SK-N-SH (cell line): Measurements from ENCODE around the gene DPF1. TPM values are rescaled to one million over a fixed set of nuclear protein-coding genes. Genes with fewer than 3 reads are reported as not detected.

Experiments
- CTCF ChIA-PET: fragments of 300-600, 350-600 bp; formaldehyde crosslinking; extraction: SDS; loops from one replicate; lab custom pipeline; 2021; lab: Yijun Ruan, JAX
- POLR2A ChIA-PET: fragments of 350-600 bp; sonication (Branson Sonifier 250); formaldehyde crosslinking; extraction: SDS; loops from one replicate; lab custom pipeline; 2020; ENCODE audit warnings: antibody characterized with exemption, inconsistent platforms; lab: Yijun Ruan, JAX
- DNase-seq: peaks from one replicate; pipeline ENCODE4 v3.0.0; 2012
- H2AFZ ChIP-seq: fragments of 200-600 bp; sonication (generic); 2 replicates; pipeline ENCODE4 v1.8.1; 2016; ENCODE audit warnings: antibody characterized with exemption, mild to moderate bottlenecking, low read depth
- H3F3A ChIP-seq: fragments of 200-600 bp; sonication (generic); replicated peaks from 2 replicates; pipeline ENCODE3; 2016; ENCODE audit warnings: antibody characterized with exemption, mild to moderate bottlenecking; ENCODE audit not compliant: insufficient read depth
- H3K27ac ChIP-seq, 2 experiments: fragments of 200-500 bp in 1 of 2; fragments of 200-600 bp in 1 of 2; sonication (Bioruptor generic) in 1 of 2; sonication (generic), shearing (Covaris generic) in 1 of 2; 2 replicates each; pipeline versions ENCODE4 v1.5.1 to v1.6.1; 2014 to 2016; ENCODE audit warnings: low read depth in 2 of 2, inconsistent platforms in 1 of 2, low read length in 1 of 2, mild to moderate bottlenecking in 1 of 2, mixed read lengths in 1 of 2
- H3K27me3 ChIP-seq: fragments of 200-600 bp; sonication (generic), shearing (Covaris generic); 2 replicates; pipeline ENCODE4 v1.6.1; 2016; ENCODE audit warnings: mixed run types; ENCODE audit not compliant: insufficient read depth
- H3K36me3 ChIP-seq, 2 experiments: fragments of 200-500 bp in 1 of 2; fragments of 200-600 bp in 1 of 2; sonication (Bioruptor generic) in 1 of 2; sonication (generic) in 1 of 2; replicated peaks in 1 of 2; 2 replicates each; pipeline versions ENCODE3 to v1.5.1; 2014 to 2016; ENCODE audit warnings: low read length in 1 of 2, mild to moderate bottlenecking in 1 of 2; ENCODE audit not compliant: insufficient read depth in 2 of 2, control insufficient read depth in 1 of 2
- H3K4me1 ChIP-seq, 2 experiments: fragments of 200-500 bp in 1 of 2; fragments of 200-600 bp in 1 of 2; sonication (Bioruptor generic) in 1 of 2; sonication (generic), shearing (Covaris generic) in 1 of 2; 2 replicates each; pipeline versions ENCODE4 v1.5.1 to v1.6.1; 2014 to 2016; ENCODE audit warnings: low read depth in 1 of 2, low read length in 1 of 2, mixed run types in 1 of 2; ENCODE audit not compliant: insufficient read depth in 2 of 2, control insufficient read depth in 1 of 2
- H3K4me2 ChIP-seq: fragments of 200-600 bp; sonication (generic), shearing (Covaris generic); 2 replicates; pipeline ENCODE4 v1.6.1; 2017; ENCODE audit warnings: mixed run types
- H3K4me3 ChIP-seq, 2 experiments: fragments of 200-500 bp in 1 of 2; fragments of 200-600 bp in 1 of 2; sonication (Bioruptor generic) in 1 of 2; sonication (generic), shearing (Covaris generic) in 1 of 2; 2 replicates each; pipeline versions ENCODE4 v1.5.1 to v1.8.1; 2014 to 2016; ENCODE audit warnings: low read depth in 2 of 2, inconsistent platforms in 1 of 2, low read length in 1 of 2, mild to moderate bottlenecking in 1 of 2, mixed read lengths in 1 of 2, moderate library complexity in 1 of 2
- H3K79me2 ChIP-seq: fragments of 200-600 bp; sonication (generic); 2 replicates; pipeline ENCODE4 v1.8.1; 2017; ENCODE audit warnings: mild to moderate bottlenecking; ENCODE audit not compliant: insufficient read depth
- H3K9ac ChIP-seq: fragments of 200-600 bp; sonication (generic); 2 replicates; pipeline ENCODE4 v1.6.1; 2017; ENCODE audit warnings: mixed run types
- H3K9me2 ChIP-seq: fragments of 200-600 bp; sonication (generic); 2 replicates; pipeline ENCODE4 v1.6.1; 2017; ENCODE audit warnings: mixed run types
- H3K9me3 ChIP-seq: fragments of 200-600 bp; sonication (generic); 2 replicates; pipeline ENCODE4 v1.6.1; 2017; ENCODE audit warnings: mixed run types, mild to moderate bottlenecking, moderate library complexity
- H4K20me1 ChIP-seq: fragments of 200-600 bp; sonication (generic); 2 replicates; pipeline ENCODE4 v1.6.1; 2017; ENCODE audit warnings: mild to moderate bottlenecking, mixed run types; ENCODE audit not compliant: insufficient read depth
- EP300 ChIP-seq, 2 experiments: IDR thresholded peaks; 2 replicates each; pipeline versions ENCODE4 v1.4.0 to v1.6.1; 2012; ENCODE audit warnings: borderline replicate concordance in 1 of 2, low read depth in 1 of 2, low read length in 1 of 2
- GABPA ChIP-seq: IDR thresholded peaks from 2 replicates; pipeline ENCODE4 v1.4.0; 2012; ENCODE audit warnings: low read depth, mild to moderate bottlenecking
- GATA2 ChIP-seq: sonication (generic); formaldehyde crosslinking; IDR thresholded peaks from 2 replicates; pipeline ENCODE4 v1.5.0; 2020; ENCODE audit warnings: mild to moderate bottlenecking, missing genetic modification reagents
- NFIC ChIP-seq: IDR thresholded peaks from 2 replicates; pipeline ENCODE4 v1.4.0; 2012; ENCODE audit warnings: borderline replicate concordance
- NRF1 ChIP-seq: IDR thresholded peaks from 2 replicates; pipeline ENCODE4 v1.6.1; 2012; ENCODE audit warnings: low read depth, mild to moderate bottlenecking, low read length
- PBX3 ChIP-seq: IDR thresholded peaks from 2 replicates; pipeline ENCODE4; 2012
- POLR2AphosphoS5 ChIP-seq: IDR thresholded peaks from 2 replicates; pipeline ENCODE4 v1.6.1; 2012; ENCODE audit warnings: low read depth, low read length
- RAD21 ChIP-seq: IDR thresholded peaks from 2 replicates; pipeline ENCODE4 v1.6.1; 2012; ENCODE audit warnings: mild to moderate bottlenecking, low read length
- SIN3A ChIP-seq: IDR thresholded peaks from 2 replicates; pipeline ENCODE4 v1.6.1; 2012; ENCODE audit warnings: low read depth, mild to moderate bottlenecking, low read length, moderate library complexity, borderline replicate concordance
- SMC3 ChIP-seq: IDR thresholded peaks from 2 replicates; pipeline ENCODE4 v1.6.1; 2012; ENCODE audit warnings: low read depth, low read length, improper control_type of control experiment
- TCF12 ChIP-seq: IDR thresholded peaks from 2 replicates; pipeline ENCODE4 v1.4.0; 2012
- YY1 ChIP-seq: IDR thresholded peaks from 2 replicates; pipeline ENCODE4 v1.4.0; 2012; ENCODE audit warnings: low read depth, mild to moderate bottlenecking
- ZBTB33 ChIP-seq: IDR thresholded peaks from 2 replicates; pipeline ENCODE4 v1.4.0; 2012; ENCODE audit warnings: low read depth, borderline replicate concordance
- WGBS: methylation state at CpG from one replicate; pipeline ENCODE4 v1.1.6; 2017; ENCODE audit warnings: low lambda C conversion rate; 5-methylcytosine and 5-hydroxymethylcytosine counted together
- polyA plus RNA-seq, 3 experiments: library from polyadenylated mRNA; depleted of rRNA; stranded (reverse); fragments of >200 nt; gene quantifications; 2 replicates each; pipeline ENCODE4 v1.2.3, GENCODE V29; 2012
- TF ChIP-seq, protein P1 (sequence below): fragments of 150-350 bp; IDR thresholded peaks from 2 replicates; pipeline ENCODE4 v1.6.1; 2017; ENCODE audit warnings: antibody characterized with exemption, low read length, low read depth, borderline replicate concordance
- TF ChIP-seq, protein P2 (sequence below): IDR thresholded peaks from 2 replicates; pipeline ENCODE4 v1.4.0; 2012; ENCODE audit warnings: low read depth
- TF ChIP-seq, protein P3 (sequence below): fragments of 150-350 bp; IDR thresholded peaks from 2 replicates; pipeline ENCODE4 v1.6.1; 2016; ENCODE audit warnings: mild to moderate bottlenecking, low read depth, low read length

The DPF1 gene
- polyA plus RNA-seq, 1 of the 3 experiments (the other 2 are of a cell fraction): 4.8 TPM

DNA sequence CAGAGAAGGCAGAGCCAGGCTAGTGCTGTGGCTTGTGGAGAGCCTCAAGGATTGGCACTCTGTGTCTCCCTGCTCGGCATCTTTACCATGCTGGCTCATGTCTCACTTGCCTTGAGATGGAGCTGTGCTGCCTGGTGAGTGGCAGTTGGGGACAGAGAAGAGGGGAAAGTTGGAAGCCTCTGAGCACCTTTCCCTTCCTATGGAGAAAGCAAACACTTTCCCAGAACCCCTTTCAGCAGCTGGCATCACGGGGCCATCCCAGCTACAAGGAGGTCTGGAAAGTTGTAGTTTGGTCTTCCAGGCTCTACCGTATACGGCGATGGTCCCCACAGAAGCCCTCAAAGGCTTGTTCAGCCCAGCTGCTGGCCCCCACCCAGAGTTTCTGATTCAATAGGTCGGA is 58.7 kb downstream of the DPF1 start (continued):
- no peak for TF ChIP-seq GATA2 (CRISPR knock-in tag)

- ChIA-PET POLR2A (no interaction called here), CTCF (interaction anchor here (3.2 kb wide), 1 partner anchor 22 kb away, joined by 14 read pairs; no protein-coding TSS in a partner anchor)
- no peak for TF ChIP-seq SIN3A
- no peak for TF ChIP-seq TCF12
- TF ChIP-seq, protein P1, sequence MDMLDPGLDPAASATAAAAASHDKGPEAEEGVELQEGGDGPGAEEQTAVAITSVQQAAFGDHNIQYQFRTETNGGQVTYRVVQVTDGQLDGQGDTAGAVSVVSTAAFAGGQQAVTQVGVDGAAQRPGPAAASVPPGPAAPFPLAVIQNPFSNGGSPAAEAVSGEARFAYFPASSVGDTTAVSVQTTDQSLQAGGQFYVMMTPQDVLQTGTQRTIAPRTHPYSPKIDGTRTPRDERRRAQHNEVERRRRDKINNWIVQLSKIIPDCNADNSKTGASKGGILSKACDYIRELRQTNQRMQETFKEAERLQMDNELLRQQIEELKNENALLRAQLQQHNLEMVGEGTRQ: no peak
- no peak for TF ChIP-seq GABPA
- no peak for TF ChIP-seq SMC3
- TF ChIP-seq, protein P2, sequence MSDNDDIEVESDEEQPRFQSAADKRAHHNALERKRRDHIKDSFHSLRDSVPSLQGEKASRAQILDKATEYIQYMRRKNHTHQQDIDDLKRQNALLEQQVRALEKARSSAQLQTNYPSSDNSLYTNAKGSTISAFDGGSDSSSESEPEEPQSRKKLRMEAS: no peak
- TF ChIP-seq, protein P3, sequence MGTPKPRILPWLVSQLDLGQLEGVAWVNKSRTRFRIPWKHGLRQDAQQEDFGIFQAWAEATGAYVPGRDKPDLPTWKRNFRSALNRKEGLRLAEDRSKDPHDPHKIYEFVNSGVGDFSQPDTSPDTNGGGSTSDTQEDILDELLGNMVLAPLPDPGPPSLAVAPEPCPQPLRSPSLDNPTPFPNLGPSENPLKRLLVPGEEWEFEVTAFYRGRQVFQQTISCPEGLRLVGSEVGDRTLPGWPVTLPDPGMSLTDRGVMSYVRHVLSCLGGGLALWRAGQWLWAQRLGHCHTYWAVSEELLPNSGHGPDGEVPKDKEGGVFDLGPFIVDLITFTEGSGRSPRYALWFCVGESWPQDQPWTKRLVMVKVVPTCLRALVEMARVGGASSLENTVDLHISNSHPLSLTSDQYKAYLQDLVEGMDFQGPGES: no peak
- no peak for TF ChIP-seq PBX3
- TF ChIP-seq POLR2AphosphoS5: no peak
- no peak for TF ChIP-seq ZBTB33
- TF ChIP-seq GATA2 (CRISPR knock-in tag): no peak
- TF ChIP-seq NFIC: no peak
- TF ChIP-seq RAD21: no peak
- no peak for TF ChIP-seq NRF1
- no peak for TF ChIP-seq YY1
- no peak for TF ChIP-seq EP300 (IDR thresholded peaks at IDR 0.05; ENCODE audit: borderline replicate concordance in 1 of 2, low read depth in 1 of 2, low read length in 1 of 2)
- no peaks in the 10 kb centered on the region for H4K20me1 ChIP-seq
- no peak overlapping the region for H2AFZ ChIP-seq
- no peaks in the 10 kb centered on the region for H3F3A ChIP-seq
- H3K4me1 ChIP-seq: no peaks in the 10 kb centered on the region
- no peak for DNase-seq
- no peaks in the 10 kb centered on the region for H3K79me2 ChIP-seq
- no peak overlapping the region for H3K4me2 ChIP-seq
- H3K9ac ChIP-seq: no peak overlapping the region
- no peaks in the 10 kb centered on the region for H3K27me3 ChIP-seq
- no peak overlapping the region for H3K4me3 ChIP-seq
- peaks cover 21 to 28% of the 10 kb centered on the region in 2 experiments for H3K36me3 ChIP-seq
- H3K9me2 ChIP-seq: no peaks in the 10 kb centered on the region
- H3K27ac ChIP-seq: no peak overlapping the region
- H3K9me3 ChIP-seq: no peaks in the 10 kb centered on the region
- WGBS: 98% methylated on average over 9 of the region's 25 CpGs
Observed at GRCh38 chr19:38164526-38164925, 59.5 kb downstream of the DPF1 start.
